ENCODE results near the gene LMNB1. TPM values are rescaled to one million over a fixed set of nuclear protein-coding genes. Genes with fewer than 3 reads are reported as not detected.
"Not testable (repeated sequence)": the region's sequence is repeated elsewhere in the genome, so short reads cannot be mapped to it uniquely, and the experiment has no call there.

The LMNB1 gene, protein sequence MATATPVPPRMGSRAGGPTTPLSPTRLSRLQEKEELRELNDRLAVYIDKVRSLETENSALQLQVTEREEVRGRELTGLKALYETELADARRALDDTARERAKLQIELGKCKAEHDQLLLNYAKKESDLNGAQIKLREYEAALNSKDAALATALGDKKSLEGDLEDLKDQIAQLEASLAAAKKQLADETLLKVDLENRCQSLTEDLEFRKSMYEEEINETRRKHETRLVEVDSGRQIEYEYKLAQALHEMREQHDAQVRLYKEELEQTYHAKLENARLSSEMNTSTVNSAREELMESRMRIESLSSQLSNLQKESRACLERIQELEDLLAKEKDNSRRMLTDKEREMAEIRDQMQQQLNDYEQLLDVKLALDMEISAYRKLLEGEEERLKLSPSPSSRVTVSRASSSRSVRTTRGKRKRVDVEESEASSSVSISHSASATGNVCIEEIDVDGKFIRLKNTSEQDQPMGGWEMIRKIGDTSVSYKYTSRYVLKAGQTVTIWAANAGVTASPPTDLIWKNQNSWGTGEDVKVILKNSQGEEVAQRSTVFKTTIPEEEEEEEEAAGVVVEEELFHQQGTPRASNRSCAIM
- 100 to 1,000 TPM; 187 to 307 TPM for total RNA-seq

DNA sequence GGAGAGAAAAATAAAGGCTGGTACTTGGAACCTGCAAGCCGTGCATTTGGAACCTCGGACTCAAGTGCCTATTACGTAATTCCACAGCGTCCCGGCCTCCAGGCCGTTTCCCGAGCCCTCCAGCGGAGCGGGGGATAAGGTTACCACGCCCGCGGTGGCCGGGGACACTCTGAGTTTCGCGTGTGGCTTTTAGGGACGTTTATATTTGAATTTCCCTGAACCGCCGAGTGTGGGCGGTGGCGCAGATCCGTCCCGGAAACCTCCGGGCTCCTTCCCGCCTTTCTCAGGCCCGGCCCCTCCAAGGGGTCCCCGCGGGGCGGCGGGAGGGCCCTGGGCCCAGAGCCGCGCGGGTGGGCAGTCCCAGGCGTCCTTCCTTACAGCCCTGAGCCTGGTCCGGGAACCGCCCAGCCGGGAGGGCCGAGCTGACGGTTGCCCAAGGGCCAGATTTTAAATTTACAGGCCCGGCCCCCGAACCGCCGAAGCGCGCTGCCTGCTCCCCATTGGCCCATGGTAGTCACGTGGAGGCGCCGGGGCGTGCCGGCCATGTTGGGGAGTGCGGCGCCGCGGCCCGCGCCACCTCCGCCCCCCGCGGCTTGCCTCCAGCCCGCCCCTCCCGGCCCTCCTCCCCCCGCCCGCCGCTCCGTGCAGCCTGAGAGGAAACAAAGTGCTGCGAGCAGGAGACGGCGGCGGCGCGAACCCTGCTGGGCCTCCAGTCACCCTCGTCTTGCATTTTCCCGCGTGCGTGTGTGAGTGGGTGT, at the start of gene LMNB1:
TSS of gene LMNB1 (plus strand) at position 638 of the 758 bp plus-strand sequence. CDS start 373 bp downstream, outside the sequence.
- DNase-seq (ENCODE audit: low spot score in 2 of 2), result peak; percentile 96 to 97
- peak; percentile 75 to 79 for ATAC-seq
- Mint-ChIP-seq H3K9me3 (no peaks in the 10 kb centered on the region), H3K27ac (peak within 1 kb of the TSS; percentile 99 to 100), H3K36me3 (peaks cover 31 to 33% of the 10 kb centered on the region in 2 donors)

DNA sequence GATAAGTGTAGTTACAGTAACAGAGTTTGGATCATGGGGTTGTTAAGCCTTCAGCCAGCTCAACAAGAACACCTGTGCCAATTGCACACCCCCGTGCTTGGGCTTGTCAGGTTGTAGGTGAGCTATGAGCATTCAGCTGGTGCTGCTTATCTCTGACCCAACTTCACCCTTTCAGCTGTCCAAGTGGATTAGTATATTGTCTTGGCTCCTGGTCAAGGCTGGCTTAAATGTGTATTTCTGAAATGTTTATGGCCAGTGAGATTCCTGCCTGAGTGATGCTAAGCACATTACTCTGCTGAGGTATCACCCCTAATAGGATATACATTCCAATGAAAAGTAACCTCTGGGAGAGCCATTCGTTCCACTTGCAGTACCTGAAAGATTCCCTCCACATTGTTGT, 44.2 kb upstream of the LMNB1 start:
- Mint-ChIP-seq H3K36me3 (no peaks in the 10 kb centered on the region), H3K27ac (no peak overlapping the region), H3K9me3 (no peaks in the 10 kb centered on the region)
- no peak for DNase-seq (ENCODE audit: low spot score in 2 of 2)
- ATAC-seq, result no peak

- H3K9me3 Mint-ChIP-seq; ATAC-seq; H3K36me3 Mint-ChIP-seq; DNase-seq (ENCODE audit: low spot score in 2 of 2); H3K27ac Mint-ChIP-seq: not testable (repeated sequence)
These were observed 42.4 kb upstream of the LMNB1 start for GRCh38 chr5:126734573-126734972.

GRCh38 chr5:126736141-126736540, 40.8 kb upstream of the LMNB1 start:
- Mint-ChIP-seq H3K36me3 (no peaks in the 10 kb centered on the region), H3K27ac (no peak overlapping the region), H3K9me3 (no peaks in the 10 kb centered on the region)
- ATAC-seq (no peak), DNase-seq (ENCODE audit: low spot score in 2 of 2) (no peak)

DNA sequence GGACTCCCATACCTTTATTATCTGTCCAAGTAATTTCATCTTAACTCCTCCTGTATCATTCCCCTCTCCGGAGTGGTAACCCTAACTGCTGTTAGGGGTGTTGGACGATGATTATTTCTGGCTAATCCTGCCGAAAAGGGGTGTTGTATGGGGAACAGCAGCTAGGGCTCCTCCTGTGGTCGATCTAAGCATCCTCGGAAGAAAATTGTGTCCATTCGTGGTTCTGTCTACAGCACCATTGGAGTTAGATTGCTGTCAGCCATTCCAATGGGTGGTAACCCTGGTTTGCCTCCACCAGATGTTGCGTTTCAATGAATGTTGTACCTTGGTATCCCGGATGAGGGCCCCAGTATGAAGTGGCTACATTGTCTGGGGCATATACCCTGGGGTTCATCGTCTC, 35.6 kb upstream of the LMNB1 start:
- DNase-seq (ENCODE audit: low spot score in 2 of 2), result no peak
- Mint-ChIP-seq H3K9me3 (no peaks in the 10 kb centered on the region), H3K36me3 (no peaks in the 10 kb centered on the region), H3K27ac (no peak overlapping the region)
- ATAC-seq, result no peak

- DNase-seq (ENCODE audit: low spot score in 2 of 2), result no peak
- no peak for ATAC-seq
- no peaks in the 10 kb centered on the region for H3K9me3 Mint-ChIP-seq
These were observed 34.5 kb upstream of the LMNB1 start for GRCh38 chr5:126742425-126742824.

DNA sequence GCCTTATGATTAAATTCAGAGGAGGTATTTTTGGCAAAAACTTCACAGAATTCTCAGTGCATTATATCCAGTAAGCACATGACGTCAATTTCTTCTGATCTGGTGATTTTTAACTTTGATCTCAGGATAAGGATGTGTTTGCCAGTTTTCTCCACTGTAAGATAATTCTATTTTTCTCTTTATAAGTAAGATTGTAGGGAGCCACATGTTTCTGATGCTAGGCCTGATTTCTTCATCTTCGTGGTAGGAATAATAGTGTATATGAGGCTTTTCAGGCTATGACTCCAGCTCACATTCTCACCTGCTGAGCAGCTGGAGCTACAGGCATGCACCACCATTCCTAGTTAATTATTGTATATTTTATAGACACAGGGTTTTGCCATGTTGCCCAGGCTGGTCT, 32.1 kb upstream of the LMNB1 start:
- ATAC-seq, result no peak
- Mint-ChIP-seq H3K27ac (no peak overlapping the region), H3K9me3 (no peaks in the 10 kb centered on the region), H3K36me3 (no peaks in the 10 kb centered on the region)
- DNase-seq (ENCODE audit: low spot score in 2 of 2), result no peak

More at GRCh38 chr5:126742425-126742824, 34.5 kb upstream of the LMNB1 start:
- Mint-ChIP-seq H3K36me3 (no peaks in the 10 kb centered on the region), H3K27ac (no peak overlapping the region)

DNA sequence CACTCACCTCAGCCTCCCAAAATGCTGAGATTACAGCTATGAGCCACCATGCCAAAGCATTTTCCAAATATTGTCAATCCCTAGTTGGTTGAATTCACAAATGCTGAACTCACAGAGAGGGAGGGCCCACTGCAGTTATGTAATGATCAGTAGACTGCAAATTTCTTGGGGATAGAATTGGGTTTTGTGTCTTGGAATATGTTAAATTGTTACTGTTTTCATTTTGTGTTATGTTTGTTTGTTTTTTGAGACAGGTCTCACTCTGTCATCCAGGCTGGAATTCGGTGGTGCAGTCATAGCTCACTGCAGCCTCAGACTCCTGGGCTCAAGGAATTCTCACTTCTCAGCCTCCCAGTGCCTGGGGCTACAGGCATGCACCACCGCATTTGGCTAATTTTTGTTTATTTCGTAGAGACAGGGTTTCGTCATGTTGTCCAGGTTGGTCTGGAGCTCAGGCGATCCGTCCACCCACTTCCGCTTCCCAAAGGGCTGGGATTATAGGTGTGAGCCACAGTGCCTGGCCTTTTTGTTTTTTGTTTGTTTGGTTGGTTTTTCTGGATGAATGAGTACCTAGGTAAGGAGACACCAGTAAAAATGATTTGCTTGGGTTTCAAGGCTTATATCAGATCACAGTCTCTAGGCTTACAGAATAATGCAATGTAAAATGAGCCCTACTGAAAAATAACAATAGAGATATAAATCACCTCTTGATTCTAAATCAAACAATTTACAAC, 31.5 kb upstream of the LMNB1 start:
- DNase-seq (ENCODE audit: low spot score in 2 of 2), result no peak
- H3K36me3 Mint-ChIP-seq, result no peaks in the 10 kb centered on the region
- no peak for ATAC-seq
- H3K27ac Mint-ChIP-seq, result no peak overlapping the region
- H3K9me3 Mint-ChIP-seq, result no peaks in the 10 kb centered on the region

DNA sequence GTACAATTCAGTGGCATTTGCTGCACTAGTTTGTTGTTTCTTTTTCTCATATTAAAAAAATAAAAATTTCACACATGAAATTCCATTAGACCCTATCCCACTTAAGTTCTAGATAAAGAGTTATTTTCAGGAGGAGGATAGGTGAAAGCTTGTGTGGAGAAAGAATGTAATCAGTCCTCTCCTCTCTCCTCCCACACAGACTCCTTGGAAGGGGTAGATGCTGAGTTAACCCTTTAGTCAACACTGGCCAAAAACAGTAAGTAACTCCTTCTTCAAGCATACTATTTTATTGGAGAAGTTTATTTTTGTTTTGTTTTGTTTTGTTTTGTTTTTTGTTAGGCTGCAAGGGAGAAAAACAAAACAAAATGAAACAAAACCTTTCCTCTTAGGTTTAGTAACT, 30.6 kb upstream of the LMNB1 start:
- no peaks in the 10 kb centered on the region for H3K9me3 Mint-ChIP-seq
- no peaks in the 10 kb centered on the region for H3K36me3 Mint-ChIP-seq
- no peak overlapping the region for H3K27ac Mint-ChIP-seq
- no peak for DNase-seq (ENCODE audit: low spot score in 2 of 2)
- ATAC-seq, result no peak

DNA sequence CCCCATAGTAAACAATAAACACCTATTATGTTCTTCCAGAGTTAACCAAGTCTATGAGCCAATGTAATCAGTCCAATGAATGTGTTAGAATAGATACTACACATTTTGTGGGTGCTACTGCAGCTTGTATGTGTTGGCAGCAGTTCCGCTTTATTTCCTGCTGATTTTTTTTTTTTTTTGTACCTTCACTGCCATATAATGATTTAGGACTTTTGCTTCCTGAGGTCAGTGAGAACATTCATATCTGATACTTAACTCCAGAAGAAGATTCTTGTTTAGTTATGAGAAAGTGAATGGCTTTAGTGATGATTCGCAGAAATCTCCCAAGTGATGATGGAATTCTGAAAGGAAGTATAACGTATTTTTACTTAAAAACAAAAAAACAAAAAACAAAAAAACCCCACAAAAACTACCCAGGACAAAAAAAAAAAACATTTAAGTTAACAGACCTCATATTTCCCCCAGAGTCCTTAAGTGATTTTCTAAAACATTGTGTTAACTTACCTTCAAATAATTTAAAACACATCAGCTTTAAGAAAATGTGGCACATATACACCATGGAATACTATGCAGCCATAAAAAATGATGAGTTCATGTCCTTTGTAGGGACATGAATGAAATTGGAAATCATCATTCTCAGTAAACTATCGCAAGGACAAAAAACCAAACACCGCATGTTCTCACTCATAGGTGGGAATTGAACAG, 24.7 kb upstream of the LMNB1 start:
- Mint-ChIP-seq H3K36me3 (no peaks in the 10 kb centered on the region), H3K27ac (no peak overlapping the region), H3K9me3 (no peaks in the 10 kb centered on the region)
- ATAC-seq, result no peak
- DNase-seq (ENCODE audit: low spot score in 2 of 2), result no peak

- ATAC-seq (no peak), DNase-seq (ENCODE audit: low spot score in 2 of 2) (no peak)
- Mint-ChIP-seq H3K27ac (no peak overlapping the region), H3K36me3 (no peaks in the 10 kb centered on the region), H3K9me3 (no peaks in the 10 kb centered on the region)
These were observed 23.7 kb upstream of the LMNB1 start for GRCh38 chr5:126753227-126753626.

DNA sequence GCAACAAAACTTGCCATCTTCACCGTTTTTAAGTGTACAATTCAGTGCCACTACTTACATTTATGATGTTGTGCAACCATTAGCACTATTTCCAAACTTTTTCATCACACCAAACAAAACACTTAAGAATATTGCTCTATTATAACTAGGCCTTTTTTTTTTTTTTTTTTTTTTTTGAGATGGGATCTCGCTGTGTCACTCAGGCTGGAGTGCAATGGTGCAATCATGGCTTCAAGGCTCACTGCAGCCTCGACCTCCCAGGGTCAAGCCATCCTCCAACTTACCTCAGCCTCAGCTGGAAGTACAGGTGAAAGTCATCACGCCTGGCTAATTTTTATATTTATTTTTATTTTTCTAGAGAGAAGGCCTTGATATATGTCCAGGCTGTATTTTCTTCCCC, 22.3 kb upstream of the LMNB1 start:
- Mint-ChIP-seq H3K36me3 (peaks cover 0 to 4% of the 10 kb centered on the region in 2 donors), H3K9me3 (no peaks in the 10 kb centered on the region), H3K27ac (no peak overlapping the region)
- ATAC-seq (no peak), DNase-seq (ENCODE audit: low spot score in 2 of 2) (no peak)

- peaks cover 0 to 10% of the 10 kb centered on the region in 2 donors for H3K36me3 Mint-ChIP-seq
- no peak for ATAC-seq
- DNase-seq (ENCODE audit: low spot score in 2 of 2), result no peak
- H3K27ac Mint-ChIP-seq, result no peak overlapping the region
- H3K9me3 Mint-ChIP-seq, result no peaks in the 10 kb centered on the region
These were observed 21.3 kb upstream of the LMNB1 start for GRCh38 chr5:126755593-126755992.

DNA sequence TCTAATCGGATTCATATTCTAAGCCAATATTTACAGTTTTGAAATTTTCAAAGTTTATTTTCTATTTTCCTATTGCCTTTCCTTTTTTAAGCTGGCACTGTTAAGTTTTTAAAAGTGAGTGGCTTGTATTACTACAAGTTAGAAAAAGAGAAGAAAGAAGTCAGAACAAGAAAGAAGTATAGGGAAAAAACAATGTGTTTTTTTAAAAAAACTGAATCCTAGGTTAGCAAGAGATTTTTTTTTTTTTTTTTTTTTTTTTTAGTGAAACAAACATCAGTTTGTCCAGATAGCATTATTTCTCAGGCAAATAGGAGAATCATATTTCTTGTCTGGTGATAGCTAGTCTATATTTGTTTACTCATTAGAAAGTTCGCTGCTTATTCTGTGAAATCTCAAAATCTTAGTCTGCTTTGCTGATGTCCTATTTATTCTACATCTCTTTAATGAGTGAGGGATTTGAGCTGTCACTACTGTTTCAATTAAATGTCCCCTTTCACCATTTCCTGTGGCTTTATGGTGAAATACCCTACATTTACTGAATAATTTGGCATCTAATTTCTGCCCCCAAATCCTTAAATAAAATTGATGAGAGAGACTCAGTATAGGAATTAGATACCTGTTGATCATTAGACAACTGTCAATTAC, 19.1 kb upstream of the LMNB1 start:
- peaks cover 0 to 10% of the 10 kb centered on the region in 2 donors for H3K36me3 Mint-ChIP-seq
- DNase-seq (ENCODE audit: low spot score in 2 of 2), result no peak
- no peaks in the 10 kb centered on the region for H3K9me3 Mint-ChIP-seq
- no peak for ATAC-seq
- H3K27ac Mint-ChIP-seq, result peak overlapping the region; percentile 8 to 34

GRCh38 chr5:126763371-126763770, 13.6 kb upstream of the LMNB1 start:
- DNase-seq (ENCODE audit: low spot score in 2 of 2), result no peak
- peak overlapping the region in 1 of 2 donors; percentile 91 for H3K27ac Mint-ChIP-seq
- H3K9me3 Mint-ChIP-seq, result no peaks in the 10 kb centered on the region
- peaks cover 0 to 10% of the 10 kb centered on the region in 2 donors for H3K36me3 Mint-ChIP-seq
- ATAC-seq, result peak; percentile 5 to 22

DNA sequence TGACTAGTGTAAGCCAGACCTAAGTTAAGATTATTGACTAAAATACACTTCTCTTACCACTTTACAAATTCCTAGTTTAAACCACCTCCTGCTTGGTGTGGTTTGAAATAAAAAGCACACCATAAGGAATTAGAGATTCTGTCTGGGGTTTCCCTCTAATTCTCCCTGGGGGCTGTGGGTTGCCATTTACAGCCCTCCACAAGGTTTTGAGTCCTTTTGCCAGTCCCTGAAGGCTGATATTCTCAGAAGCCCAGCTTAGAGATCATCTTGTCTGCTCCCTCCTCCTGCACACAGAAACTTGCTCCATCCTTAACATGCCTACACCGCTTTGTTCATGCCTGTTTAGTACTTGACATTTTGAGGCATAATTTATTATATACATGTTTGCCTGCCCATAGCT, 7.2 kb upstream of the LMNB1 start:
- H3K36me3 Mint-ChIP-seq, result no peaks in the 10 kb centered on the region
- H3K9me3 Mint-ChIP-seq, result no peaks in the 10 kb centered on the region
- no peak overlapping the region for H3K27ac Mint-ChIP-seq
- ATAC-seq (no peak), DNase-seq (ENCODE audit: low spot score in 2 of 2) (no peak)
